Retinal pigment epithelial cell (primary cell): ENCODE measurements around the gene TMEM187.

Experiments
- DNase-seq: peaks from one replicate; pipeline ENCODE4 v3.0.0-alpha.2; 2010; ENCODE audit warnings: low read depth
- H3K4me3 ChIP-seq: 2 replicates; pipeline ENCODE4 v1.5.1; 2011; ENCODE audit warnings: mild to moderate bottlenecking, low read length, control low read depth, moderate library complexity
- TF ChIP-seq, protein P1 (sequence below): conservative IDR thresholded peaks from 2 replicates; pipeline ENCODE4 v1.5.1; 2011; ENCODE audit warnings: low read depth, low read length, control low read depth, inconsistent platforms

The TMEM187 gene

GRCh38 chrX:153956044-153956907 is 16.3 kb upstream of the TMEM187 start:
- TF ChIP-seq, protein P1, sequence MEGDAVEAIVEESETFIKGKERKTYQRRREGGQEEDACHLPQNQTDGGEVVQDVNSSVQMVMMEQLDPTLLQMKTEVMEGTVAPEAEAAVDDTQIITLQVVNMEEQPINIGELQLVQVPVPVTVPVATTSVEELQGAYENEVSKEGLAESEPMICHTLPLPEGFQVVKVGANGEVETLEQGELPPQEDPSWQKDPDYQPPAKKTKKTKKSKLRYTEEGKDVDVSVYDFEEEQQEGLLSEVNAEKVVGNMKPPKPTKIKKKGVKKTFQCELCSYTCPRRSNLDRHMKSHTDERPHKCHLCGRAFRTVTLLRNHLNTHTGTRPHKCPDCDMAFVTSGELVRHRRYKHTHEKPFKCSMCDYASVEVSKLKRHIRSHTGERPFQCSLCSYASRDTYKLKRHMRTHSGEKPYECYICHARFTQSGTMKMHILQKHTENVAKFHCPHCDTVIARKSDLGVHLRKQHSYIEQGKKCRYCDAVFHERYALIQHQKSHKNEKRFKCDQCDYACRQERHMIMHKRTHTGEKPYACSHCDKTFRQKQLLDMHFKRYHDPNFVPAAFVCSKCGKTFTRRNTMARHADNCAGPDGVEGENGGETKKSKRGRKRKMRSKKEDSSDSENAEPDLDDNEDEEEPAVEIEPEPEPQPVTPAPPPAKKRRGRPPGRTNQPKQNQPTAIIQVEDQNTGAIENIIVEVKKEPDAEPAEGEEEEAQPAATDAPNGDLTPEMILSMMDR, result no peak
- no peak overlapping the region for H3K4me3 ChIP-seq
- DNase-seq, result no peak

- TF ChIP-seq, protein P1, result no peak
- no peak for DNase-seq
- no peak overlapping the region for H3K4me3 ChIP-seq
Observed at GRCh38 chrX:153957224-153957623, 15.3 kb upstream of the TMEM187 start.

DNA sequence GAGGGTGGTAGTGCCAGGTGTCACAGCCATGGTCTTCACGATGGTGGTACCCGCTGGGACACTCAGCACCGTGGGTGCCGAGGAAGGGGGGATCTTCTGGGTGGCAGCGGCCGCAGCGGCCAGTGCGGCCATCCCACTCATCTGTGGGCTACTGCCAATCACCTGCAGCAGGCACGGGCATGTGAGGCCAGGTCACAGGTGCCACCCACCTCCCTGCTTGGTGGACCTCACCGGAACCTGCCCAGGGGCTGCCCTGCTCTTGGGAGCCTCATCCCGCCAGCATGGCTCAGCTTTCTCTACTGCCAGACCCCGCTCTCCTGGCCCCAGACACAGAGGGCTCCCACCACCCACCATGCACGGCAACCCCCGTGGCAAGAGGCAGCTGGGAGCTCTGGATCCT is 13.9 kb upstream of the TMEM187 start:
- DNase-seq, result no peak
- TF ChIP-seq, protein P1, result no peak
- no peak overlapping the region for H3K4me3 ChIP-seq

DNA sequence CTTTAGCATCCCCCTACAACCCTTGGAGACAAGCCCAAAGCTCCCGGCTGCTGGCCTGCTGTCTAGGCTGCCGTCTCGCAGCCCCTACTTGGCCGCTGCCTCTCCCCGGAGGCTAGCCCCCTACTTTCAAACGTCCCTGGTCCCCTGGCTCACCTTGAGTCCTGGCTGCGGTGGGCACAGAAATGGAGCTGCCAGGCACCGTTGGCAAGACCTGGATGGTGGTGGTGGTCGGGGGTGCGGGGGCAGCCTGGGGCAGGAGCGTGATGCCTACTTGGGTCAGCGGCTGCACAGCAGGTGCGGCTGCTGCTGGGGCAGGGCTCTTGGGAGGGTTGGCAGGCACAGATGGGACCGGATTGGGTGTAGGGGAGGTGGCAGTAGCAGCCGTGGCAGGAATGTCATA is 12.9 kb upstream of the TMEM187 start:
- TF ChIP-seq, protein P1, result no peak
- no peak for DNase-seq
- H3K4me3 ChIP-seq, result no peak overlapping the region

DNA sequence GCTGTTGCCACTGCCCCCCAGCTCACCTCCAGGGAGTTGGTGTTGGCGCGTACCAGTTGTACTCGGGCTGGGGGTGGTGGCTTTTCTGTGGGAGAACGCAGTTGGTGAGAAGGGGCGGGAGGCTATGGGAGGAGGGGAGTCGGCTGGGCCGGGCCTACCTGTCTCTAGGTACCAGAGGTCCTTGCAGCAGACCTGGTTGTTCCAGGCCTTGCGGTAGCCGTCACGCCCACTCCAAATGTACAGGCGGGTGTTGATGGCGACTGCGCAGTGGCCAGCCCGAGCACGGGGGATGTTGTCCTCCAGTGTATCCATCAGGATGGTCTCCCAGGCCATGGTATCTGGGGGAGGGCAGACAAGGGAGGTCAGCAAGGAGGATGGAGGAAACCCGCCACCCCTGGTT is 12.5 kb upstream of the TMEM187 start:
- TF ChIP-seq, protein P1, result no peak
- H3K4me3 ChIP-seq, result no peak overlapping the region
- DNase-seq, result no peak

DNA sequence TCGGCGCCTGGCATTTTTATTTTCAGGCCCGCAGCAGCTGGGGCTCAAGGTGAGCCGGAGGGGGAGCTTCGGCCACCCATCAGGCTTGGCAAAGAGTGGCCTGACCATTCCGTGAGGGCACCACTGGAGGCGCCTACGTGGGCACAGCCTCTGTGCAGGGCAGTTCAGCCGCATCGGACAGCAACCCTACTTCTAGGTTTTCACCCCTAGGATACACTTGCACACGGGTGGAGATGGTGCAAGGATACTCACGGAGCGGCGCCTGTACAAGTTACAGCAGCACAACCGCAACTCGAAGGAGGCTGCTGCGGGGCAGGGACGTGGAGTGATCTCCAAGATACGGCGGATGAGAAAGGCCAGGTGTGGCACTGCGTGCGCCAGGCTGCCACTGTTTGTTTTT is 11.8 kb upstream of the TMEM187 start:
- DNase-seq, result no peak
- TF ChIP-seq, protein P1, result no peak
- H3K4me3 ChIP-seq, result no peak overlapping the region

DNA sequence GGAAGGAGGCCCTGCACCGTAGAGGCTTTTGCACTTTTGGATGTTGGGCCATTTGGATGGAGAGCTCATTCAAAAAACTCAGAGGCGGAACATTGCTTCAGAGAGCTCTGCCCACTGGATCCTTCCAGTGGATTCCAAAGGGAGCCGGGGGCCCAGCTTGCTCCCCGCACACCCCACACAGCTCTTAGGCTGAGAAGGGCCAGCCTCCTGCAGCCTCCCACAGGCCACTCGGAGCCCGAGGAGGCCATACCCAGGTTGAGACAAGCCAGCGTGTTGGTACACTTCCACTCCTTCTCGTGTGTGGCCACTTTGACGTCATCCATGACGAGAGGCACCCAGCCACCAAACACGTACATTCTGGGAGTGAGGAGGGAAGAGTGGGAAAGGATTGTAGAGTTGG is 11.3 kb upstream of the TMEM187 start:
- DNase-seq, result no peak
- TF ChIP-seq, protein P1, result no peak
- H3K4me3 ChIP-seq, result no peak overlapping the region
